H1 (cell line): ENCODE data around the gene PLAU. TPM values are rescaled to one million over a fixed set of nuclear protein-coding genes. Genes with fewer than 3 reads are reported as not detected.

ENCODE experiments used
- polyA plus RNA-seq, 7 experiments: library from polyadenylated mRNA; depleted of rRNA in 3 of 7; stranded (reverse) in 5 of 7; unstranded in 2 of 7; fragments of >200 nt in 5 of 7; fragments of 200-250 nt in 2 of 7; gene quantifications; 1 replicate in 5 of 7; 2 replicates in 1 of 7; 4 replicates in 1 of 7; pipeline versions ENCODE4 v1.2.1 to v1.2.3, GENCODE V29; 2011 to 2013; ENCODE audit warnings: missing spikeins in 2 of 7, mixed read lengths in 2 of 7
- total RNA-seq: library from RNA; stranded (reverse); fragmentation: NEBNext Ultra II Directional; extraction: Animal tissue kit (Norgen Biotek cat#: 25700); gene quantifications from 2 replicates; pipeline ENCODE4 v1.2.1, GENCODE V29; 2021
- TF ChIP-seq, protein P1 (sequence below): fragments of 300-600 bp; sonication (generic); IDR thresholded peaks from 2 replicates; pipeline ENCODE4 v1.7.1; 2012; ENCODE audit warnings: low read length, moderate library complexity, mild to moderate bottlenecking, inconsistent platforms; ENCODE audit not compliant: insufficient replicate concordance
- TF ChIP-seq, protein P2 (sequence below): IDR thresholded peaks from 2 replicates; pipeline ENCODE4 v1.6.1; 2012; ENCODE audit warnings: inconsistent platforms
- TF ChIP-seq, protein P3 (sequence below), 3 experiments: IDR thresholded peaks; 1 replicate in 2 of 3; 2 replicates in 1 of 3; pipeline versions ENCODE4 v1.5.1 to v1.6.1; 2011; ENCODE audit warnings: low read length in 3 of 3, mild to moderate bottlenecking in 3 of 3, inconsistent platforms in 2 of 3, low read depth in 1 of 3, moderate library complexity in 1 of 3; ENCODE audit not compliant: insufficient read depth in 1 of 3; ENCODE audit errors: control extremely low read depth in 1 of 3

PLAU gene
- total and polyA plus RNA-seq, 2 of the 8 experiments (the other 6 are each of a cell fraction or from before 2014, with no cell fraction given), result 16.2 to 26.1 TPM

DNA sequence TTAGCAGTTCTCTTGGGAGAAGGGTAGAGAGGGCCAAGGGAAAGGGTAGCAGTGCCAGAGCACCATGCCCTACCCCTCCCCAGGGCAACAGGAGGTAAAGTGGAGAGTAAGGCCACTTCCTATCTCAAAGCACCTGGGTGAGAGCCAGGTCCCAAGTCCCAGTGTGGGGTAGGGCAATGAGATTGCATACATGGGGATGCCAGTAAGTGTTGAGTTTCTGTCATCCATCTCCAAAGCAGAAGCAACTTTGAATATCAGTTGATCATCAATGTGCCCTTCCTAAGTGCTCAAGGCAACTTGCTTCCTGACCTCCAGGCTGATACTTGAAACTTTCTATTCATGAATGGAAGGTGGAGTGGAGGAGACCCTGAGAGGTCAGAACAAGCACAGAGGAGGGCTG lies 34.4 kb upstream of the PLAU start (continued):
- TF ChIP-seq, protein P1, sequence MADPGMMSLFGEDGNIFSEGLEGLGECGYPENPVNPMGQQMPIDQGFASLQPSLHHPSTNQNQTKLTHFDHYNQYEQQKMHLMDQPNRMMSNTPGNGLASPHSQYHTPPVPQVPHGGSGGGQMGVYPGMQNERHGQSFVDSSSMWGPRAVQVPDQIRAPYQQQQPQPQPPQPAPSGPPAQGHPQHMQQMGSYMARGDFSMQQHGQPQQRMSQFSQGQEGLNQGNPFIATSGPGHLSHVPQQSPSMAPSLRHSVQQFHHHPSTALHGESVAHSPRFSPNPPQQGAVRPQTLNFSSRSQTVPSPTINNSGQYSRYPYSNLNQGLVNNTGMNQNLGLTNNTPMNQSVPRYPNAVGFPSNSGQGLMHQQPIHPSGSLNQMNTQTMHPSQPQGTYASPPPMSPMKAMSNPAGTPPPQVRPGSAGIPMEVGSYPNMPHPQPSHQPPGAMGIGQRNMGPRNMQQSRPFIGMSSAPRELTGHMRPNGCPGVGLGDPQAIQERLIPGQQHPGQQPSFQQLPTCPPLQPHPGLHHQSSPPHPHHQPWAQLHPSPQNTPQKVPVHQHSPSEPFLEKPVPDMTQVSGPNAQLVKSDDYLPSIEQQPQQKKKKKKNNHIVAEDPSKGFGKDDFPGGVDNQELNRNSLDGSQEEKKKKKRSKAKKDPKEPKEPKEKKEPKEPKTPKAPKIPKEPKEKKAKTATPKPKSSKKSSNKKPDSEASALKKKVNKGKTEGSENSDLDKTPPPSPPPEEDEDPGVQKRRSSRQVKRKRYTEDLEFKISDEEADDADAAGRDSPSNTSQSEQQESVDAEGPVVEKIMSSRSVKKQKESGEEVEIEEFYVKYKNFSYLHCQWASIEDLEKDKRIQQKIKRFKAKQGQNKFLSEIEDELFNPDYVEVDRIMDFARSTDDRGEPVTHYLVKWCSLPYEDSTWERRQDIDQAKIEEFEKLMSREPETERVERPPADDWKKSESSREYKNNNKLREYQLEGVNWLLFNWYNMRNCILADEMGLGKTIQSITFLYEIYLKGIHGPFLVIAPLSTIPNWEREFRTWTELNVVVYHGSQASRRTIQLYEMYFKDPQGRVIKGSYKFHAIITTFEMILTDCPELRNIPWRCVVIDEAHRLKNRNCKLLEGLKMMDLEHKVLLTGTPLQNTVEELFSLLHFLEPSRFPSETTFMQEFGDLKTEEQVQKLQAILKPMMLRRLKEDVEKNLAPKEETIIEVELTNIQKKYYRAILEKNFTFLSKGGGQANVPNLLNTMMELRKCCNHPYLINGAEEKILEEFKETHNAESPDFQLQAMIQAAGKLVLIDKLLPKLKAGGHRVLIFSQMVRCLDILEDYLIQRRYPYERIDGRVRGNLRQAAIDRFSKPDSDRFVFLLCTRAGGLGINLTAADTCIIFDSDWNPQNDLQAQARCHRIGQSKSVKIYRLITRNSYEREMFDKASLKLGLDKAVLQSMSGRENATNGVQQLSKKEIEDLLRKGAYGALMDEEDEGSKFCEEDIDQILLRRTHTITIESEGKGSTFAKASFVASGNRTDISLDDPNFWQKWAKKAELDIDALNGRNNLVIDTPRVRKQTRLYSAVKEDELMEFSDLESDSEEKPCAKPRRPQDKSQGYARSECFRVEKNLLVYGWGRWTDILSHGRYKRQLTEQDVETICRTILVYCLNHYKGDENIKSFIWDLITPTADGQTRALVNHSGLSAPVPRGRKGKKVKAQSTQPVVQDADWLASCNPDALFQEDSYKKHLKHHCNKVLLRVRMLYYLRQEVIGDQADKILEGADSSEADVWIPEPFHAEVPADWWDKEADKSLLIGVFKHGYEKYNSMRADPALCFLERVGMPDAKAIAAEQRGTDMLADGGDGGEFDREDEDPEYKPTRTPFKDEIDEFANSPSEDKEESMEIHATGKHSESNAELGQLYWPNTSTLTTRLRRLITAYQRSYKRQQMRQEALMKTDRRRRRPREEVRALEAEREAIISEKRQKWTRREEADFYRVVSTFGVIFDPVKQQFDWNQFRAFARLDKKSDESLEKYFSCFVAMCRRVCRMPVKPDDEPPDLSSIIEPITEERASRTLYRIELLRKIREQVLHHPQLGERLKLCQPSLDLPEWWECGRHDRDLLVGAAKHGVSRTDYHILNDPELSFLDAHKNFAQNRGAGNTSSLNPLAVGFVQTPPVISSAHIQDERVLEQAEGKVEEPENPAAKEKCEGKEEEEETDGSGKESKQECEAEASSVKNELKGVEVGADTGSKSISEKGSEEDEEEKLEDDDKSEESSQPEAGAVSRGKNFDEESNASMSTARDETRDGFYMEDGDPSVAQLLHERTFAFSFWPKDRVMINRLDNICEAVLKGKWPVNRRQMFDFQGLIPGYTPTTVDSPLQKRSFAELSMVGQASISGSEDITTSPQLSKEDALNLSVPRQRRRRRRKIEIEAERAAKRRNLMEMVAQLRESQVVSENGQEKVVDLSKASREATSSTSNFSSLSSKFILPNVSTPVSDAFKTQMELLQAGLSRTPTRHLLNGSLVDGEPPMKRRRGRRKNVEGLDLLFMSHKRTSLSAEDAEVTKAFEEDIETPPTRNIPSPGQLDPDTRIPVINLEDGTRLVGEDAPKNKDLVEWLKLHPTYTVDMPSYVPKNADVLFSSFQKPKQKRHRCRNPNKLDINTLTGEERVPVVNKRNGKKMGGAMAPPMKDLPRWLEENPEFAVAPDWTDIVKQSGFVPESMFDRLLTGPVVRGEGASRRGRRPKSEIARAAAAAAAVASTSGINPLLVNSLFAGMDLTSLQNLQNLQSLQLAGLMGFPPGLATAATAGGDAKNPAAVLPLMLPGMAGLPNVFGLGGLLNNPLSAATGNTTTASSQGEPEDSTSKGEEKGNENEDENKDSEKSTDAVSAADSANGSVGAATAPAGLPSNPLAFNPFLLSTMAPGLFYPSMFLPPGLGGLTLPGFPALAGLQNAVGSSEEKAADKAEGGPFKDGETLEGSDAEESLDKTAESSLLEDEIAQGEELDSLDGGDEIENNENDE, result no peak
- TF ChIP-seq, protein P2, sequence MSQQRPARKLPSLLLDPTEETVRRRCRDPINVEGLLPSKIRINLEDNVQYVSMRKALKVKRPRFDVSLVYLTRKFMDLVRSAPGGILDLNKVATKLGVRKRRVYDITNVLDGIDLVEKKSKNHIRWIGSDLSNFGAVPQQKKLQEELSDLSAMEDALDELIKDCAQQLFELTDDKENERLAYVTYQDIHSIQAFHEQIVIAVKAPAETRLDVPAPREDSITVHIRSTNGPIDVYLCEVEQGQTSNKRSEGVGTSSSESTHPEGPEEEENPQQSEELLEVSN, result no peak
- TF ChIP-seq, protein P3, sequence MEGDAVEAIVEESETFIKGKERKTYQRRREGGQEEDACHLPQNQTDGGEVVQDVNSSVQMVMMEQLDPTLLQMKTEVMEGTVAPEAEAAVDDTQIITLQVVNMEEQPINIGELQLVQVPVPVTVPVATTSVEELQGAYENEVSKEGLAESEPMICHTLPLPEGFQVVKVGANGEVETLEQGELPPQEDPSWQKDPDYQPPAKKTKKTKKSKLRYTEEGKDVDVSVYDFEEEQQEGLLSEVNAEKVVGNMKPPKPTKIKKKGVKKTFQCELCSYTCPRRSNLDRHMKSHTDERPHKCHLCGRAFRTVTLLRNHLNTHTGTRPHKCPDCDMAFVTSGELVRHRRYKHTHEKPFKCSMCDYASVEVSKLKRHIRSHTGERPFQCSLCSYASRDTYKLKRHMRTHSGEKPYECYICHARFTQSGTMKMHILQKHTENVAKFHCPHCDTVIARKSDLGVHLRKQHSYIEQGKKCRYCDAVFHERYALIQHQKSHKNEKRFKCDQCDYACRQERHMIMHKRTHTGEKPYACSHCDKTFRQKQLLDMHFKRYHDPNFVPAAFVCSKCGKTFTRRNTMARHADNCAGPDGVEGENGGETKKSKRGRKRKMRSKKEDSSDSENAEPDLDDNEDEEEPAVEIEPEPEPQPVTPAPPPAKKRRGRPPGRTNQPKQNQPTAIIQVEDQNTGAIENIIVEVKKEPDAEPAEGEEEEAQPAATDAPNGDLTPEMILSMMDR (IDR thresholded peaks at IDR 0.05; ENCODE audit: control extremely low read depth in 1 of 3, insufficient read depth in 1 of 3, low read depth in 1 of 3, low read length in 3 of 3), result no peak
